H1 (cell line): Measurements from ENCODE around the gene GSKIP. TPM values are rescaled to one million over a fixed set of nuclear protein-coding genes. Genes with fewer than 3 reads are reported as not detected.

Source experiments
- CTBP2 ChIP-seq: IDR thresholded peaks from 2 replicates; pipeline ENCODE4 v1.7.0; 2011; ENCODE audit warnings: borderline replicate concordance, mild to moderate bottlenecking, moderate library complexity, mixed read lengths, low read length; ENCODE audit not compliant: insufficient read depth, insufficient read length
- SRF ChIP-seq: IDR thresholded peaks from 2 replicates; pipeline ENCODE4 v1.6.1; 2011; ENCODE audit warnings: mild to moderate bottlenecking, low read depth, low read length, moderate library complexity
- polyA plus RNA-seq, 7 experiments: library from polyadenylated mRNA; depleted of rRNA in 3 of 7; stranded (reverse) in 5 of 7; unstranded in 2 of 7; fragments of >200 nt in 5 of 7; fragments of 200-250 nt in 2 of 7; gene quantifications; 1 replicate in 5 of 7; 2 replicates in 1 of 7; 4 replicates in 1 of 7; pipeline versions ENCODE4 v1.2.1 to v1.2.3, GENCODE V29; 2011 to 2013; ENCODE audit warnings: missing spikeins in 2 of 7, mixed read lengths in 2 of 7
- total RNA-seq: library from RNA; stranded (reverse); fragmentation: NEBNext Ultra II Directional; extraction: Animal tissue kit (Norgen Biotek cat#: 25700); gene quantifications from 2 replicates; pipeline ENCODE4 v1.2.1, GENCODE V29; 2021

GSKIP gene
- total and polyA plus RNA-seq, 2 of the 8 experiments (the other 6 are each of a cell fraction or from before 2014, with no cell fraction given), result 20.3 to 37.1 TPM

- TF ChIP-seq CTBP2 (no peak), SRF (no peak)
These were observed 29.9 kb downstream of the GSKIP start (continued) for GRCh38 chr14:96393071-96393691.
